NCI-H2227 (cell line): ENCODE data around the gene CAPN7.

Experiments used
- DNase-seq: peaks from one replicate; lab custom pipeline; 2025; ENCODE audit not compliant: unreplicated experiment; lab: John Stamatoyannopoulos, UW

The CAPN7 gene

GRCh38 chr3:15294929-15295328, 88.9 kb downstream of the CAPN7 start:
- no peak for DNase-seq

GRCh38 chr3:15295506-15295905, 89.5 kb downstream of the CAPN7 start:
- no peak for DNase-seq

- DNase-seq, result no peak
Observed at GRCh38 chr3:15297608-15298350, 91.7 kb downstream of the CAPN7 start.

- no peak for DNase-seq
Observed at GRCh38 chr3:15298504-15298903, 92.5 kb downstream of the CAPN7 start.

GRCh38 chr3:15299036-15299435, 93.0 kb downstream of the CAPN7 start:
- no peak for DNase-seq

- DNase-seq, result no peak
Observed at GRCh38 chr3:15300323-15301078, 94.5 kb downstream of the CAPN7 start.

GRCh38 chr3:15301761-15302160, 95.7 kb downstream of the CAPN7 start:
- no peak for DNase-seq
